Measurements from ENCODE around the gene FRMD4A.

Gene FRMD4A

DNA sequence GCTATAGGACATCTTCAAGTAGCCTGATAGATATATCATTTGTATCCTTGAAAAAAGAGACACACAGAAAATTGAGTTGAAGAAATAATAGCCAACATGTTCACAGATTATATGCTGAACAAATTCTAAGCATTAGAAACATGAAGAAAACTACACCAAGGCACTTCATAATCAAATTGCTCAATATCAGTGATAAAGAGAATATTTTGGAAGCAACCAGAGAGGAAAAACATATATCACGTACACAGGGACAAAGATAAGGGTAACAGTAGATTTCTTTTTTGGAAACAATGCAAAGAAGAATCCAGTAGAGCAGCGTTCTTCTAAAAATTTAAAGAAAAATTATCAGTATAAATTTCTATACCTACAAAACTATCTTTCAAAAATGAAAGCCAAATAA is 6.0 kb upstream of the FRMD4A start:
- no peak for DNase-seq

DNA sequence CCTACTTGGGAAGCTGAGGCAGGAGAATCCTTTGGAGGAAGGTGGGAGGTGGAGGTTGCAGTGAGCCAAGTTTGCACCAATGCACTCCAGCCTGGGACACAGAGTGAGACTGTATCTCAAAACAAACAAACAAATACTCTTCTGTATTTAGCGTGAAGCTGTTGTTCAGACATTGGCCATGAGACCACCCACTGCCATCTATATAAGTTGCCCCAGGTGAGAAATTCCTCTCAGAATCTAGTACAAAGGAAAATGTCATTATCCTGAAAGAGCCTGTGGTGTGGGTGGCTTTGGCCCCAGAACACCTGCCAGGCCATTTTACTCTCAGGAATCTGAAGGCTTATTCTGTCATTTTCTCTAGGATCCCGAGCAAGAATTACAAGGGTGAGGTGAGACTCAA is 4.0 kb upstream of the FRMD4A start:
- no peak for DNase-seq

DNA sequence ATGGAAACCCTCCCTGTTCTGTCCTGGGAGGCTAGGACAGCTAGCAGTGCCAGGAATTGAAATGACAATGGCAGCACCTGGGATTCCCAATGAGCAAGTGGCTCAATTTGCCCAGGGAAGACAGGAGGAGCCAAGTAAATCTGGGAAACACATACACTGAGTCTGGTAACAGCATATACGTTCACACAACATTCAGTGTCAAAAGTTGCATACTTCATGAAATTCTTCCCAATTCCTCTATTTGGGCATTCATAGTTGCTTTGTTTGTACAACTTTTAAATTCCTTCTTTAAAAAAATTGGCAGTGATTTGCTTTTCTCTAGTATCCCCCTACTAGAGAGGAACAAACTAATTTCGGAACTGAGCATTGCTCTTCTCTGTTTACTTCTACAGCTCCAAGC is 2.9 kb upstream of the FRMD4A start:
- DNase-seq: no peak

DNA sequence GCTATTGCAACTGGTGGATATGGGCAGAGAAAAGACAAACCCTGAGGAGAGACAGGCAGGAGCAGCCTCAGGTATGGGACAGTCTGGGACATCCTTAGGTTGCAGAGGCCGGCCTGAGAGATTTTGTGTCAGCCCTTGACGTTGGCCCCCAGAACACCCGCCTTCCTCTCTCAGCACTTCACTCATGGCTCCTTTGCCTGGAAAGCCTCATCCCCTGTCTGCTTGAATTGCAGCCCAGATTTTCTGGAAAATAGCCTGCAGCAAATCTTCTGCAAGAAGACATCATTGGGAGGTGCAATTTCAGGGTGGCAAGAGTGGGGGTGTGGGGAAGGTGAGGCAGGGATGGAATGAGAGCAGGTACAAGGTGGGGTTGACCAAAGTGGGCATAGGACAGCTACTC is 2.2 kb upstream of the FRMD4A start:
- DNase-seq: no peak

DNA sequence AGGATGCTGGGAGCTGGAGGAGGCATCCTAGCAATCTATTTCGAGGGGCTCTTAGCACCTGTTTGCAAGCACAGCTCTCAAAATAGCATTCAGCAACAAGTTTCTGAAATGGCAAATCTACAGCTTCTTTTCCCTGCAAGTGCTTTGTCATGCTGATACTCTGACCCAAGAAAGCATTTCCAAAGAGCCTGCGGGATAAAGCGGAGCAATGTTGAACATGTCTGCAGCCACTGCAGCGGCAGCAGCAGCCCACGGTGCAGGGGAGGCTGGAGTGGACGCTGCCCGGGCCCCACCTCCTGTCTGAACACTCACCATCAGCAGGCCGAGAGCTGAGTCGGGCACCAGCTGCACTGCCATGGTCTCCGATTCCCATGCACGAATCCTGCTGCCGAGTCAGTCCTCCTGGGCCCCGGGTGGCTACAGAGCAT is 964 bp downstream of the FRMD4A start:
- DNase-seq: no peak

DNA sequence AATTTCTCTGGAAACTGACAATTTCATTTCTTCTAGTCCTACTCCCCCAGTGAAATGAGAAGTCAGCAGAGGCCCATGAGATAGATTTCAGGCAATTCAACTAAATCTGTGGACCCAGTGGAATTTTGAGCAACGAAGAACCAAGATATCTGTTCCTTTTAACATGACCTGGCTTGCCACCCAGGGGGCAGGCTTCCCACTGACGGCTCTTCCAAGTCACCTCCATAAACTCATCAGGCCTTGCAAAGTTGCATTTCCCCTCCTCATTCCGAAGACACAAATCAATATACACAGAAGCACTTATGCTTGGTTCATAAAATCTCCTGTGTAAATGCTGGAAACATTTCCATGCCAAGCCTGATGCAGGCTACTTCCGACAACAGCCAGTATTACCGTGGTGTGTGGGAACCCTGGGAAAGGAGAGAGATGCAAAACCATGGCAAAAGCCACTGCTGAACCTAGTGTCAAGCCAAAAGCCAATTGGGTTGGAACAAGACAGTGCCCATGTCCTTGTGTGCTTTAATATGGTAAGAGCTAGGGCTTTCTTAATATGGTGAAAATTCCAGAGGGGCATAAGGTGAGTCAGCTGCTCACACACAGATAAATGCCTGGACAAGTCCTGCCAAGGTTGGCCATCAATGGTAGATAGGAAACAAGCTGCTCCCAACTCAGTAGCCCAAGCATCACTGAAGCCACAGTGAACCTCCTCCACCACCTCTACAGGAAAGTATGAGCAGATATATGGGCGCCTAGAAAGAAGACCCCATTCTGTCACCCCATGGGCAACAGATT is 1.6 kb downstream of the FRMD4A start:
- DNase-seq: no peak

DNA sequence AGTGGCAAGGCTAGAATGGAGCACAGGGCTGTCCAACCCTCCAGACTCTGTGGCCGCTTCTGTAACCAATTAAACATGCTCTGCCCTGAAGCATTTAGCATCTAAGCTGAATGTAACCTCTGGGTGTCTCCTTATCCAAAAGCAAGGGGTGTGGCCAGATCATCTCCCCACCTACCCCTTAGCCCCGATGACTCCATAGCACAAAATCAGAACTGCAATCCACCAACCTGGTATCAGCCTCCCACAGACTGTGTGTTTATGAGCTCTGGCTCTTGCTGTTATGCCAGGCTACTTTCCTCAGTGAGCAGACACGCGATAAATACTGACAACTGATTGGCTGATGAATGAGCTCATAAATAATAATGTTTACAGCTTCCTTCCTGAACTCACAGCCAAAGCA is 3.2 kb downstream of the FRMD4A start:
- no peak for DNase-seq

DNA sequence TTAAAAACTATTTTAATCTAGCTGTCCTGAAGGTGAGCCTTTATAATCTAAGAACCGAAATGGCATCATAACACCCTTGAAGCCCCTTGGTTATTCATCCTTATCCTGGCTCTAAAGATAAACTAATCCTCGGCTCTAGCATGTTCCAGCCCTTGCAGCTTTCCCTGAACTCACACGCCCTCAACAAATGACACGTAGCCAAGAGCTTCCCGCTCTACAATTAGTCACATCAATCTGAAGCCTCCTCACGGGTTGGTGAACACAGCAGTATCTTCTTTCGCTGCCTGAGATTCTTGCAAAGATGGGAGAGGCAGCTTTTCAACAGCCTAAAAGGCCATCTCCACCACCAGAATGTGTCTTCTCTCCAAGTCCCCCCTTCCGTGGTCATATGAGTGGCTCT is 4.1 kb downstream of the FRMD4A start:
- DNase-seq: peak; percentile 24 to 42

DNA sequence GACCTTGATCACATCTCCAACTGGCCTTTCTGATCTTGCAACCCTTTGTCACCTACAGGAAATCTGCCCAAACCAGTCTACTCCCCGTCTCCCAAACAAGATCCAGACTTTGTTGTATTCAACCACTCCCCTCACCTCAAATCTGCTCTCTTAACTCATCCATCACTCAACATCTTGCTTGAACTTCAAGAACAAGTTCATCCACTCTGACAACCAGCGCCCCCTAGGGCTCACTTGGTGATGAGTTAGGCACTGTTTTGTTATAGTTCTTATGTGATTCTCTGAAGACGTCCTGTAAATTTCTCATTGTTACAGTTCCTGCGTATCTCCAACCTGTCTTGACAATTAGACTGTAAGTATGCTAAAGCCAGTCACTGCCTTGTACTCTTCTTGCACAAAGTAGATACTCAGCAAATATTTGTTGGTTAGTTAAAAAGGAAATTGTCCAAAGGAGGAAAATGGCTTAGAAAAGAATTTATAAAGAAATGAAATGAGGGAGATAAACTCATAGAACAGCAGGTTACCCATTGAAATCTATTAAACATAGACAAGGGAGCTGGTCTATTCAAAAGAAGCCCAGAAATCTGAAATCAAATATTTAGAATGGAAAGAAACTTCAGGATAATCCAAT is 5.3 kb downstream of the FRMD4A start:
- DNase-seq: peak in 1 of 2 experiments; percentile 27

DNA sequence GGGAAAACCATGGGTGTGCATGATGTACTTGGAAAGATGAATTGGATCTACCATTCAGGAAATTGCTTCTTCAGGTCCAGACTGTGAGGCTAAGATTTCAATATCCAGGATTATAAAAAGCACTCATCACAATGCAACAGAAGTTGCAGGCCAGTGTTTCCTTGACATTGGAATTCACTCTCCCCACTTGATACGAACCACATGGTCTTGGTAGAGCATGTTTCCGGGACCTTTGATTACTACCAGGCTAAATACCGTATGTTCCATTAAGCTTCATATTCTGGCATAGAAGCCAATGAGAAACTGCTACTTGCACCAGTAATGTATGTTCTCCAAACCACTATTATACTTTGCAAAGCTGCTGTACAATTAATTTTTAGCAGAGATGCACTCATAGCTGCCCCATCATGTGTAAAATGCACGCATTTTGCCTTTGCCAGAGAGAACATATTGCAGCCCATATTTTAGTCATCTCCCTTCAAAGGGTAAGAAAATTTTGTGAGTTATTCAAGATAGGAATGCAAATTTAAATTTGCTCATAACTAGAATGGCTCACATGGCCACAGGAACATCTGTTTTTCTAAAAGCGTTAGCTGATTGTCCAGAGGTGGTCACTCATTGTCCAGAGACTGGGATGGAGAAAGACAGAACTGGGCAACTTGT is 8.1 kb downstream of the FRMD4A start:
- DNase-seq: peak in 1 of 2 experiments; percentile 70

DNA sequence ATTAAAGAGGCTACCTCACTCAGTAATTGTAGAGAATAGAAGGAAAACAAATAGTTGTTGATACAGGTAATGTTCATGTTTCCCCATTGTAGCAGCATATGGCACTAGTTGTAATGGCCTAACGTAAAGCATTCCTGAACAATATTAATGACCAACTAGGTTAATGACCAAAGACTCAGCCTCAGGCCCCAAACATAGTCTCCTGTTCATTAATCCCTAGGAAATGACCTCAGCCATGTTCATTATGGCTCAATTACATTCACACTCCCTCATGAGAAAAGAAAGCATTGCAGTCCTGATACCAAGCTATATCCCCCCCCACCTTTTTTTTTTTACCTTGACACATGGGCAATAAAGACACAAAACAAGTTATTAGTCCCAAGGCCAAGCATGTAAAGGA is 12.7 kb downstream of the FRMD4A start:
- DNase-seq: no peak

DNA sequence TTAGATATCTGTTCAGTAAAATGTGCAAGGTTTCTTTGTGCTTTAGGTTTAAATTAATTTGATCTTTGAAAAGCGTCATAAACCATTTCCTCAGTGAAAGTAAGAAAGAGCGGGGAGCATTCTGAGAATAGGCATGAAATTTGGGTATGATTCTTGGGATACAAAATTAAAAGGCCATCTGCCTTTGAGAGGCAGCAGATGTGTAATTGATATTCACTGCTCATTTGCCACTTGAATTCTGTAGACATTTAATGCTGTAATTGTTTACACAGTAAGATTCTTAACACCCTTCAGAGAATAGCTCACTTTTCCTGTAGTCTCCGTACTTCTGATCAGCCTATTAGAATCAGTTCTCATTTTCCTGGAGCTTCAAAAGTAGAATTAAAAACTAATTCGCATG is 18.7 kb downstream of the FRMD4A start:
- peak; percentile 21 to 79 for DNase-seq

DNA sequence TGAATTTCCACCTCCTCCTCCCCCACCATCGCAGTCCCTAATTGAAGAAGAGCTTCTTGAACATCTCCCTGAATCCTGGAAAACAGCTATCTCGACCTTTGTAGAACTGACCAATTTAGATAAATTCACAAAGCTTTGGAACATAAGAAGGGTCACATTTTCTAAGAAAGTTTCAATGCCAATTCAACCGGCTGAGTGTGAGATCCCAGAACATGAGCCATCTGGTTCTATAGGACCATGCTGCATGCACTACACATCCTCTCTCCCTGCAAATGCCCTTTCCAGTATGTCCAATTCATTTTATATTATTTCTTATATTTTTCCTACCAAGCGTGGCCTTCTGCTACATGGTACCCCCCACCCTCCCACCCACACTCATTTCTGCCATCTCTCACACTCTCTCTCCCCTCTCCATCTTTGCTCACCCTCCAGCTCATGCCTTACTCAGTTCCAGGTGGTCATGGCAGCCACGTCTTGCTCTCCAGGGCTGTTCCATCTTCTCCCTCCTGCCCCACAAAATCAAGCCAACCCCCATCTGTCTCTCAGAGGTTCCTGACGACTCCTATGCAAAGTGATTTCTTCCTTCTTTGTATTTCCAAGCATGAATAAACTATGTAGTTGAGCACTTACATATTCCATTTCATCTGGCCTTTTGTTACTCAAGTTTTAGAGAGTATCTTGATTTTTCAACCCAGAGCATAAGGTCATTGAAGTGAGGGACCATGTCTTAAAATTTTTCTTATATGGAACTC is 19.3 kb downstream of the FRMD4A start:
- peak in 1 of 2 experiments; percentile 37 for DNase-seq

DNA sequence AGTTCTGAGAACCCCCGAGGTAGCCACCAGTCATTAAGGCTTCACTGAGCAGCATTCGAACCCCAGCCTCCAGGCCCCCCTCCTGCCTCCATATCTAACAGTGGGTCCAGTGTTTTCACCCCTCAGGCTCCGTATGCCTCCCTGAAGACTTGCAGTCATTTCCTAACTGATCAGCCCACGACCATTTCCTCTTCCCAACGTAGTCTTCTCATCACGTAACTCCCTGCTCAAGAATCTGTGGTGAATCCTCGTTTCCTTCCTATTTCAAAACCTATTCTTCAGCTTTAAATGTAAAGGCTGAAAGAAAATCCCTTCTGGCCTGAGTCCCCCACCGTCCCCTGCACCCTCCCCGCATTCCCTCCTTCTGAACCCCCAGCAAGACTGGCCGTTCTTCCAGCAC is 21.1 kb downstream of the FRMD4A start:
- DNase-seq: no peak

DNA sequence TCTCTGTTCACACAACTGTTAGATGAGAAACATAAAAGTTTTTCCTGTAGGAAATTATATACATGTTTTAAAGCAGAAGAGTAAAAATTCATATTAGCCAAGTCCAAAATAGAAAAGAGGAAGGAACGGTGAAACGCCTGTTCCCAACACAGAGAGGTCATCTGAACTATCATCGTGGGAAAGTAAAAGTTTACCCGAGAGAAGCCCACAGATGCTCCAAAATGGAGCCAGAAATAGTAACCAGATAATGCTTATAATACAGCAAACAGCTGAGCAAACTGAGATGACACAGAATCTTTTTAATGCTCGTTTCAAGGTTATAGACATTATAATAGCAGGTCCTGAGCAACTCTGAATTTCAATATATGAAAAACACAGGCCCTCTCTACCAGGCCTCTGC is 24.5 kb downstream of the FRMD4A start:
- no peak for DNase-seq

DNA sequence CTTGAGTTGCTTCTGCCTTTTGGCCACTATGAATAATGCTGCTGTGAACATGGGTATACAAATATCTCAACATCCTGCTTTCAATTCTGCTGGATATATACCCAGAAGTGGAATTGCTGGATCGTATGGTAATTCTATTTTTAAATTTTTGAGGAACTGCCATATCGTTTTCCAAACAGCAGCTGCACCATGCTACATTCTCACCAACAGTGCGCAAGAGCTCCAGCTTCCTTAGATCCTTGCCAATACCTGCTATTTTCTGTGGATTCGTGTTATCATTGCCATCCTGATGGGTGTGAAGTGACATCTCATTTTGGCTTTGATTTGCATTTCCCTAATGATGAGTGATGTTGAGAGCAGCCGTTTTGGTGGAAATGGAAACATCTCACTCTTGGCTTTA is 26.7 kb downstream of the FRMD4A start:
- DNase-seq: peak in 1 of 2 experiments; percentile 70

DNA sequence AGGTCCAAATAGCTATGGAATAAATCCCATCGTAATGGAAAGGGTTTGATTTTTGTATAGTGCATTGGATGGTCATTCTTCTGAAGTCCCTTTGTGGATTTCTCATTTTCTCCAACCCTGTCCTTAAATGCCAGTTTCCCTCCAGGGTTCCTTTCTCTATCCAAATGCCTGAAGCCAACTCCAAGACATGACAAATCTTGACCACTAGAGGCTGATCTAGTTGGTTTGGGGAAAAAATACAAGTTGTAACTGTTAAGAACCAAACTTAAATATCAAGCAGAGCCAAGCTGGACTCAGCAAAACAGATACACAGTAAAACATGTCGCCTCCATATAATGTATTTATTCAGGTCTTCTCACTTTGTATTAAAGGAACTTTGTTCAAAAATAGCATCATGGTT is 28.7 kb downstream of the FRMD4A start:
- no peak for DNase-seq

DNA sequence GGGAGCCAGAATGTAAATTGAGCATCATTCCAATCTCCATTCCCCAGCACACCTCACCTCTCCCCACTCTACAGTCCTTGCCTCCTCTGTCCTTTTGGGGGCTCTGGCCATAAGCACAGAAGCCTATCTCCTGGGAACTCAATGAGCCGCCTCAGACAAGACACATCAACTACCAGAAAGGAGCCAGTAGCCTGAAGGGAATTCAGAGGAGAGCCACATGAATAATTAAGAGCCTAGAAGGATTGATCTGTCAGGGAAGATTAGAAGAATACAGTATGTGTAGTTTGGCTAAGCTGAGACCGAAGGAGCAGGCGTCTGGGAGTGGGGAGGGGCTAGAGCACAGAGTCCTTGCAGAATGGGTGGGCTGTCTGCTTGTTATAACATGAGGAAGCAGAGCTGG is 31.2 kb downstream of the FRMD4A start:
- DNase-seq: no peak

DNA sequence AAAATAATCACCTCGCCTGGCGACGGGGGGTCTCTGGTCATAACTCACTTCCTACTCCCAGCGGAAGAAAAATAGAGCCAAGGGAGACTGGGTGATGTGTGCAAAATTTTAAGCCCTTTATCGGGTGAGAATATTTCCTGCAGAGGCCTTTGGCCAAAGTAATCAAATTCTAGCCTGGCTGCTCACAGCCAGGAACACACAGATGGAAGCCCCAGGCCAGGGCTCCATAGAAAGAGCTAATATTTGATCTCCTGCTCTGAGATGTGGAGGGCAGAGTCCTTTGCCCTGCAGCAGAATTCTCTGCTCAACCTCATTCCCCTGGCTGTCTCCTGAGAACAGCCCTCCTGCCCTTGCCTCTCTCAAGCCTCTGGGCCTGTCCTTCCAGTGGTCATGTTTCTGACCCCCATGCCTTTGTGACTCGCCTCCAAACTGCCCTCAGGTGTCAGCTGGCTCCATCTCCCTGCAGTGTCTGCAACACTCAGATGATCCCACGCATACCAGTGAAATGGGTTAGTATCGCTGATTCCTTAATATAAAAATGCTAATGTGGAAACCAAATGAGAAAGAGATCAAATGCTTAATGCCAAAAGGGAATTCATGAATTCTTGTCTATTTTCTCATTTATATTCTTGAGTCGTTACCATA is 34.5 kb downstream of the FRMD4A start:
- no peak for DNase-seq

DNA sequence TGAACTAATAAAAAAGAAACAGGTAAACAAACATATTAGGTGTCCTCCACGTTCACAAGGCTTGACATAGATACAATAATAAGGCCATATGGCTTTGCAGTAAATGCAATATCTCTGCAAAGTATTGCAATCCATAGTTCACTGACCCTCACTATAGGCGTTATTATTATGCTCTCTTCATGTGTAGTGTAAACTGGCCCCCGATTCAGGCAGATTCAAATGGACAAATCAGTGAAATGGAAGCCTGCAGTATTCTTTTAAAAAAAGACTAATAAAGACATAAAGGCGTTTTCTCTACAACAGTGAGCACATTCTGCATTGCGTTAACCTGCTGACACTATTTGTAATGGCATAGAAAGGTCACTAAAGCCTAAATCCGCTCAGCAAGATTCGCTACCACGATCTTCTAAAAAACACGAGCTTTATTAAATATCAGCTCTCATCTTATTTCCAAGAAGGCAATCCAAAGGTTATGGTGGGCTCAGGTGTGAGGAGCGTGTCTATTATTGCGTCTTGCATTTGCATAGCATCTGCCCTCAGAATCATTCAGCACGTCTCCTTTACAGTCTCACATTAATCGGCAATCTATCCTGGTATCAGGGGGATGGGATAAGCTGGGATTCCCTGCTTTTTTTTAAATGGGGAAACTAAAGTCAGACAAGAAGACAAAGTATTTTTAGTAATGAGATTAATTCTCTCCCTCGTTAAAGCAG is 36.2 kb downstream of the FRMD4A start:
- DNase-seq: no peak

DNA sequence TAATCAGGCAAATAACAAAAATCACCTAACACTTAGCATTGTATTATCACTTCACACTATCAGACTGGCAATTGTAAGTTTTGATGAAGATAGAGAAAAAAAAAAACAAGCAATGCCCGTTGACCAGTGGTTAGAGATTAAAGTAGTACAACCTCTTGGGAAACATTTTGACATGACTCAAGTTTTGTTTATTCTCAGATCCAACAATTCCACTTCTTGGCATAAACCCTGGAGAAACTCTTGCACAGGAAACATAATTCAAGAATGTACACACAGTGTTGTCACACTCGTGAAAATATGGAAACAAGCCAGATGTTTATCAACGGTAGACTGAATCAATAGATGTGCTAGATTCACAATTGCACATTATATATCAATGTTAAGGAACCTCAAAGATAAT is 37.2 kb downstream of the FRMD4A start:
- no peak for DNase-seq

DNA sequence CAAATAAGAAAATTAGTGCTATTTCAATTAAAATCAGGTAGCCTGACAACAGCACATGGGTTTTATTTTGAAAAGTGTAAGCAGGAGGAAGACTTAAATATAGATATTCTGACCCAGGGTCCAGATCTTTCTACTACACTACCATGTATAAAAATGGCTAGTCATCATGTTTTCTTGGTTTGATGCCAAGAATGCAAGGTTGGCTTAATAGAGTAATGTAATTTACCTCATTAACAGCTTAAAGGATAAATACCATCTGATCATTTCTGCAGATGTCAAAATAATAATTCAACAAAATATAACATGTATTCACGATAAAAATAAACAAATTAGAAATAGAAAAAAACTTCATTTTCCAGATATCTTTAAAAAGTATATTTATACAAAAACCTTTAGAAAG is 39.4 kb downstream of the FRMD4A start:
- DNase-seq: no peak

Measured in NCI-H446 (cell line).